H54 (cell line): Measurements from ENCODE around the gene PTPRD.

Experiments
- DNase-seq: peaks from one replicate; pipeline ENCODE4 v3.0.0; 2011; ENCODE audit warnings: low spot score, mixed read lengths; ENCODE audit not compliant: insufficient read length
- FAIRE-seq: peaks from 3 replicates; lab custom pipeline; 2011; peaks lifted over from hg19 to GRCh38; lab: Jason Lieb, UNC
- POLR2A ChIP-seq: IDR thresholded peaks from 2 replicates; pipeline ENCODE4 v1.6.1; 2011; ENCODE audit warnings: low read depth, mild to moderate bottlenecking, low read length

The PTPRD gene

GRCh38 chr9:9552665-9553064 is 1060.1 kb downstream of the PTPRD start:
- DNase-seq, result no peak
- TF ChIP-seq POLR2A, result no peak
- no peak for FAIRE-seq

- DNase-seq, result no peak
- no peak for TF ChIP-seq POLR2A
- no peak for FAIRE-seq
Measured at GRCh38 chr9:9538766-9539165, 1074.0 kb downstream of the PTPRD start.

- DNase-seq (no peak), FAIRE-seq (no peak)
- no peak for TF ChIP-seq POLR2A
Measured at GRCh38 chr9:9538356-9538755, 1074.4 kb downstream of the PTPRD start.

GRCh38 chr9:9536523-9536922 is 1076.3 kb downstream of the PTPRD start:
- no peak for FAIRE-seq
- no peak for DNase-seq
- no peak for TF ChIP-seq POLR2A

- TF ChIP-seq POLR2A, result no peak
- FAIRE-seq (no peak), DNase-seq (no peak)
Measured at GRCh38 chr9:9523476-9524139, 1089.2 kb downstream of the PTPRD start.

- DNase-seq, result no peak
- FAIRE-seq, result no peak
- no peak for TF ChIP-seq POLR2A
Measured at GRCh38 chr9:9522406-9522805, 1090.4 kb downstream of the PTPRD start.

GRCh38 chr9:9521033-9521779 is 1091.6 kb downstream of the PTPRD start:
- no peak for FAIRE-seq
- no peak for TF ChIP-seq POLR2A
- no peak for DNase-seq

- FAIRE-seq, result no peak
- no peak for DNase-seq
- TF ChIP-seq POLR2A, result no peak
Measured at GRCh38 chr9:9504869-9505268, 1107.9 kb downstream of the PTPRD start.

- no peak for FAIRE-seq
- no peak for TF ChIP-seq POLR2A
- no peak for DNase-seq
Measured at GRCh38 chr9:9499546-9499945, 1113.3 kb downstream of the PTPRD start.

- DNase-seq, result no peak
- no peak for TF ChIP-seq POLR2A
- no peak for FAIRE-seq
Measured at GRCh38 chr9:9498846-9499245, 1114.0 kb downstream of the PTPRD start.

GRCh38 chr9:9498128-9498527 is 1114.7 kb downstream of the PTPRD start:
- TF ChIP-seq POLR2A, result no peak
- DNase-seq (no peak), FAIRE-seq (no peak)

GRCh38 chr9:9494336-9494735 is 1118.5 kb downstream of the PTPRD start:
- FAIRE-seq (no peak), DNase-seq (no peak)
- no peak for TF ChIP-seq POLR2A

- TF ChIP-seq POLR2A, result no peak
- DNase-seq, result no peak
- FAIRE-seq, result no peak
Measured at GRCh38 chr9:9492506-9492905, 1120.3 kb downstream of the PTPRD start.

GRCh38 chr9:9489183-9489582 is 1123.6 kb downstream of the PTPRD start:
- no peak for DNase-seq
- FAIRE-seq, result no peak
- TF ChIP-seq POLR2A, result no peak

- DNase-seq (no peak), FAIRE-seq (no peak)
- TF ChIP-seq POLR2A, result no peak
Measured at GRCh38 chr9:9483175-9483574, 1129.6 kb downstream of the PTPRD start.

GRCh38 chr9:9478741-9479140 is 1134.1 kb downstream of the PTPRD start:
- TF ChIP-seq POLR2A, result no peak
- no peak for DNase-seq
- FAIRE-seq, result no peak
